ENCODE measurements around the gene DNAJC15. TPM values are rescaled to one million over a fixed set of nuclear protein-coding genes. Genes with fewer than 3 reads are reported as not detected.
"Not testable (repeated sequence)": the region's sequence is repeated elsewhere in the genome, so short reads cannot be mapped to it uniquely, and the experiment has no call there.

The DNAJC15 gene
- total RNA-seq, 2 donors from 2014 or later, result 4.9 to 5.2 TPM

- ATAC-seq, result peak; percentile 74
- Histone ChIP-seq H3K27ac (peak overlapping the region in 3 of 4 donors; percentile 75 to 83 (median 79)), H3K4me3 (no peak overlapping the region), H3K4me1 (peaks cover 21% of the 10 kb centered on the region), H3K27me3 (no peaks in the 10 kb centered on the region), H3K36me3 (replicated peaks in 1 of 2; ENCODE audit: insufficient read depth in 1 of 2, low read depth in 2 of 2) (no peaks in the 10 kb centered on the region), H3K9me3 (peaks cover 0 to 4% (median 0%) of the 10 kb centered on the region in 3 donors)
- intact Hi-C loops (cut with DNase I), result no loop called here
- DNase-seq, result peak in 2 of 4 donors; percentile 13 to 18
- 30 to 31% methylated on average over 13 of the region's 13 CpGs for WGBS, 2 donors
- TF ChIP-seq CTCF (IDR thresholded peaks at IDR 0.05) (no peak), POLR2A (IDR thresholded peaks at IDR 0.05) (peak in 2 of 3 donors; percentile 27 to 31)
These were observed 31.7 kb downstream of the DNAJC15 start for GRCh38 chr13:43054803-43055802.

GRCh38 chr13:43057653-43058317 lies 34.4 kb downstream of the DNAJC15 start:
- no peak overlapping the region for H3K27ac ChIP-seq
- peaks cover 0 to 4% (median 0%) of the 10 kb centered on the region in 3 donors for H3K9me3 ChIP-seq
- no peak overlapping the region for H3K4me3 ChIP-seq
- peaks cover 21% of the 10 kb centered on the region for H3K4me1 ChIP-seq
- no peak for TF ChIP-seq CTCF (IDR thresholded peaks at IDR 0.05)
- no peak for TF ChIP-seq POLR2A (IDR thresholded peaks at IDR 0.05)
- DNase-seq (no peak), ATAC-seq (no peak)
- 77 to 95% methylated on average over 3 of the region's 3 CpGs for WGBS, 2 donors
- intact Hi-C loops (cut with DNase I), result no loop called here
- H3K36me3 ChIP-seq (replicated peaks in 1 of 2; ENCODE audit: insufficient read depth in 1 of 2, low read depth in 2 of 2), result no peaks in the 10 kb centered on the region
- H3K27me3 ChIP-seq, result no peaks in the 10 kb centered on the region

- Histone ChIP-seq H3K9me3 (peaks cover 0 to under 1% (median 0%) of the 10 kb centered on the region in 3 donors), H3K4me3 (no peak overlapping the region), H3K27me3 (no peaks in the 10 kb centered on the region), H3K4me1 (peaks cover 21% of the 10 kb centered on the region), H3K36me3 (replicated peaks in 1 of 2; ENCODE audit: insufficient read depth in 1 of 2, low read depth in 2 of 2) (no peaks in the 10 kb centered on the region), H3K27ac (no peak overlapping the region)
- intact Hi-C loops (cut with DNase I), result no loop called here
- 71 to 90% methylated on average over 1 of the region's 1 CpG for WGBS, 2 donors
- ATAC-seq (no peak), DNase-seq (no peak)
- TF ChIP-seq CTCF (IDR thresholded peaks at IDR 0.05) (no peak), POLR2A (IDR thresholded peaks at IDR 0.05) (no peak)
These were observed 34.9 kb downstream of the DNAJC15 start for GRCh38 chr13:43058318-43058674.

GRCh38 chr13:43058831-43059230 lies 35.4 kb downstream of the DNAJC15 start:
- Histone ChIP-seq H3K4me3 (no peak overlapping the region), H3K36me3 (replicated peaks in 1 of 2; ENCODE audit: insufficient read depth in 1 of 2, low read depth in 2 of 2) (no peaks in the 10 kb centered on the region), H3K4me1 (peaks cover 21% of the 10 kb centered on the region), H3K27me3 (no peaks in the 10 kb centered on the region), H3K27ac (peak overlapping the region in 1 of 4 donors; percentile 24), H3K9me3 (no peaks in the 10 kb centered on the region)
- intact Hi-C loops (cut with DNase I), result no loop called here
- WGBS, 2 donors, result 87 to 91% methylated on average over 6 of the region's 6 CpGs
- no peak for TF ChIP-seq CTCF (IDR thresholded peaks at IDR 0.05)
- TF ChIP-seq POLR2A (IDR thresholded peaks at IDR 0.05), result no peak
- no peak for ATAC-seq
- no peak for DNase-seq

- ATAC-seq; H3K9me3 ChIP-seq; H3K27me3 ChIP-seq; H3K27ac ChIP-seq; intact Hi-C loops (cut with DNase I); H3K4me3 ChIP-seq; H3K36me3 ChIP-seq (replicated peaks in 1 of 2; ENCODE audit: insufficient read depth in 1 of 2, low read depth in 2 of 2); DNase-seq: not testable (repeated sequence)
- WGBS, 2 donors, result 94 to 97% methylated on average over 7 of the region's 7 CpGs
- peaks cover 13% of the 10 kb centered on the region for H3K4me1 ChIP-seq
These were observed 36.4 kb downstream of the DNAJC15 start for GRCh38 chr13:43059779-43060178.

- intact Hi-C loops (cut with DNase I), result not testable (repeated sequence)
- 84 to 87% methylated on average over 4 of the region's 4 CpGs for WGBS, 2 donors
These were observed 37.4 kb downstream of the DNAJC15 start for GRCh38 chr13:43060806-43061205.

More at GRCh38 chr13:43060806-43061205, 37.4 kb downstream of the DNAJC15 start:
- H3K36me3 ChIP-seq (replicated peaks in 1 of 2; ENCODE audit: insufficient read depth in 1 of 2, low read depth in 2 of 2); H3K9me3 ChIP-seq; H3K27ac ChIP-seq; ATAC-seq; H3K27me3 ChIP-seq; H3K4me3 ChIP-seq; DNase-seq; H3K4me1 ChIP-seq: not testable (repeated sequence)

Data from body of pancreas (tissue), 4 donors.